ENCODE measurements around the gene STEAP1B.
A peak's percentile ranks its signal among the peaks of the same experiment; 100 is the strongest.

STEAP1B gene

GRCh38 chr7:22397981-22398380, 102.0 kb downstream of the STEAP1B start:
- DNase-seq = peak; percentile 36

- no peak for DNase-seq
Measured at GRCh38 chr7:22395222-22395621, 104.8 kb downstream of the STEAP1B start.

- DNase-seq = no peak
Measured at GRCh38 chr7:22394739-22395138, 105.2 kb downstream of the STEAP1B start.

GRCh38 chr7:22393913-22394729, 105.9 kb downstream of the STEAP1B start:
- no peak for DNase-seq

GRCh38 chr7:22390516-22390915, 109.5 kb downstream of the STEAP1B start:
- no peak for DNase-seq

GRCh38 chr7:22389892-22390291, 110.1 kb downstream of the STEAP1B start:
- DNase-seq = no peak

GRCh38 chr7:22387583-22387982, 112.4 kb downstream of the STEAP1B start:
- DNase-seq = no peak

GRCh38 chr7:22386865-22387264, 113.1 kb downstream of the STEAP1B start:
- no peak for DNase-seq

GRCh38 chr7:22386206-22386858, 113.7 kb downstream of the STEAP1B start:
- no peak for DNase-seq

GRCh38 chr7:22385326-22385725, 114.7 kb downstream of the STEAP1B start:
- DNase-seq = no peak

GRCh38 chr7:22380333-22380732, 119.7 kb downstream of the STEAP1B start:
- no peak for DNase-seq

- no peak for DNase-seq
Measured at GRCh38 chr7:22378199-22378980, 121.6 kb downstream of the STEAP1B start.

GRCh38 chr7:22377703-22378102, 122.3 kb downstream of the STEAP1B start:
- DNase-seq = no peak

- peak; percentile 6 for DNase-seq
Measured at GRCh38 chr7:22375359-22376048, 124.5 kb downstream of the STEAP1B start.

- no peak for DNase-seq
Measured at GRCh38 chr7:22373911-22374310, 126.1 kb downstream of the STEAP1B start.

GRCh38 chr7:22373388-22373787, 126.6 kb downstream of the STEAP1B start:
- no peak for DNase-seq

GRCh38 chr7:22372863-22373262, 127.1 kb downstream of the STEAP1B start:
- no peak for DNase-seq

GRCh38 chr7:22371878-22372277, 128.1 kb downstream of the STEAP1B start:
- DNase-seq = no peak
